ENCODE measurements around the gene CYP1A1.

Gene CYP1A1

DNA sequence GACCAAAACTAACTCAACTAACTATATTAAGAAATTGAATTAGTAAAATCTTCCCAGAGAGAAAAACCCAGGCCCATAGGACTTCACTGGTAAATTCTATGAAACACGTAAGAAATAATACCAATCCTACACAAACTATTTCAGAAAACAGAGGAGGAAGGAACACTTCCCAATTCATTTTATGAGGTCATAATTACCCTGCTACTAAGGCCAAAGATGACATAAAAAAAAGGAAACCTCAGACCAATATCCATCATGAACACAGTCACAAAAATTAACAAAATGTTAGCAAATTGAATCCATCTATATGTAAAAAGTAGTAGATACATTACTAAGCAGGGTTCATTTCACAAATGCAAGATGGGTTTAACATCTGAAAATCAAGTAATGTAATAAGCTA is 33.0 kb downstream of the CYP1A1 start:
- DNase-seq (ENCODE audit: low spot score): no peak

DNA sequence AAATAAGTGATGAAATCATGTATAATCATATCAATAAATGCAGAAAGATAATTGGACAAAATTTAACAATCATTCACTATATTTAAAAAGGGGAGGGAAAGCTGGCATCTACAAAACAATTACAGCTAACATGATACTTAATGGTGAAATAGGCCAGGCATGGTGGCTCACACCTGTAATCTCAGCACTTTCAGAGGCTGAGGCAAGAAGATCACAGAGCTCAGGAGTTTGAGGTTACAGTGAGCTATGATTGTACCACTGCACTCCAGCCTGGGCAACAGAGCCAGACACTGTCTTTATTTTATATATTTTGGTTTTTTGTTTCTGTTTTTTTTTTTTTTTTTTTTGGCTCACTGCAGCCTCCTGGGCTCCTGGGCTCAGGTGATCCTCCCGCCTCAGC is 41.6 kb downstream of the CYP1A1 start:
- no peak for DNase-seq (ENCODE audit: low spot score)

DNA sequence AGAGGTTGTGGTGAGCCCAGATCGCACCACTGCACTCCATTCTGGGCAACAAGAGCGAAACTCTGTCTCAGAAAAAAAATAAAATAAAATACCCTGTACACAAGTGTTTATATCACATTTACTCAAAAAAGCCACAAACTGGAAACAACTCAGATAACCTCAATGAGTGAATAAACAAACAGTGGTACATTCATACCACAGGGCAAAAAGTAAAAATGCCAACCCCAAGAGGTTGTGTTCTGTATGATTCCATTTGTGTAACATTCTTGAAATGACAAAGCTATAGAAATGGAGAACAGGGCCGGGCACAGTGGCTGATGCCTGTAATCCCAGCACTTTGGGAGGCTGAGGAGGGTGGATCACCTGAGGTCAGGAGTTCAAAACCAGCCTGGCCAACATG is 42.4 kb downstream of the CYP1A1 start:
- DNase-seq (ENCODE audit: low spot score): no peak

DNA sequence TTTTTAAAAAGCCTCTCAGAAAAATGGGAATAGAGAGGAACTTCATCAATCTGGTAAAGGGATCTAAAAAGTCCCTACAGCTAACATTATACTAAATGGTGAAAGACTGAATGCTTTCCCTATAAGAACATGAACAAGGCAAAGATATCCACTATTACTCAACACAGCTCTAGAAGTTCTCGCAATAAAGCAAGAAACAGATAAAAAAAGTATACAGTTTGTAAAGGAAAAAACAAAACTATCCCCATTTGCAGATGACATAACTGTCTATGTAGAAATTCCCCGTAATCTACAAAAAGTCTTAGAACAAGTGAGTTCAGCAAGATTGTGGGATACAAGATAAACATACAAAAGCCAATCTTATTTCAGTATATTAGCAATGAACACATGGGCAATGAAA is 44.9 kb downstream of the CYP1A1 start:
- no peak for DNase-seq (ENCODE audit: low spot score)

DNA sequence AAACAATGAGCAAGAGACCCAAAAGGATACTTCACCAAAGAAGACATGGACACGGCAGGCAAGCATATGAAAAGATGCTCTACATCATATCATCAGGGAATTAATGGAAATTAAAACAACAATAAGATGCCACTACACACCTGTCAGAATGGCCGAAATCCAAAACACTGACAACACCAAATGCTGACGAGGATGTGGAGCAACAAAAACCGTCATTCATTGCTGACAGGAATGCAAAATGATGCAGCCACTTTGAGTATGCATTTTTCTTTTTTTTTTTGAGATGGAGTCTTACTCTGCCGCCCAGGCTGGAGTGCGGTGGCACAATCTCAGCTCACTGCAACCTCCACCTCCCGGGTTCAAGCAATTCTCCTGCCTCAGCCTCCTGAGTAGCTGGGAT is 48.5 kb downstream of the CYP1A1 start:
- no peak for DNase-seq (ENCODE audit: low spot score)

DNA sequence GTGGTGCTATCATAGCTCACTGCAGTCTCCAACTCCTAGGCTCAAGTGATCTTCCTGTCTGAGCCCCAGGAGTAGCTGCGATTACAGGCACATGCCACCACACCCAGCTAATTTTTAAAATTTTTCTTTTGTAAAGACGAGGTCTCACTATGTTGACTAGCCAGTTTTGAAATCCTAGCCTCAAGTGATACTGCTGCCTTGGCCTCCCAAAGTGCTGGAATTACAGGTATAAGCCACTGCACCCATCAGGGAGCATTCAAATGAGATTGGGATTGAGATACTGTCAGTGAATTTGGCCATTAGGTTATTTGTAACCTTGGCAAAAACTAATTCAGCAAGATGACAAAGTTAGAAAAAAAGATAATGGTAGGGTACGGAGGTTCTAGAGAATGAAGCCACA is 51.2 kb downstream of the CYP1A1 start:
- DNase-seq (ENCODE audit: low spot score): no peak

DNA sequence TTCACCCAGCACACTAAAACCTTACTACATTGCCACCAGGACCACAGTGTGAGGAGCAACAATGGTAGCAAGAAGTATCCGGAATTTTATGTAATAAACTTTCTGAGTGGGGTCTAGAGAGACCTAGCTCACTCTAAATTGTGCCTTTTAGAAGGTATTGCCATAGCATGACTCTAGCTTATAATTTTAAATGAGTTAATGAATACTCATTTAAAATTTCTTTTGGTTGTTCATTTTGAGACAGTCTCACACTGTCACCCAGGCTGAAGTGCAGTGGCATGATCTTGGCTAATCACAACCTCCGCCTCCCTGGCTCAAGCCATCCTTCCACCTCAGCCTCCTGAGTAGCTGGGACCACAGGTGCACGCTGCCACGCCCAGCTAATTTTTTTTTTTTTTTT is 55.7 kb downstream of the CYP1A1 start:
- no peak for DNase-seq (ENCODE audit: low spot score)

Measured in CD4-positive, alpha-beta T cell treated with Interleukin-15 for 4 hours (primary cell).